Endodermal cell (in vitro differentiated cells): ENCODE results near the gene NOL9. TPM values are rescaled to one million over a fixed set of nuclear protein-coding genes. Genes with fewer than 3 reads are reported as not detected.

Experiments used
- DNase-seq: peaks from one replicate; pipeline ENCODE4 v3.0.0-alpha.2; 2017
- H3K27ac ChIP-seq: 2 replicates; pipeline ENCODE4 v1.5.1; 2013; ENCODE audit warnings: mild to moderate bottlenecking, low read depth, low read length, moderate library complexity
- H3K27me3 ChIP-seq: 2 replicates; pipeline ENCODE4 v1.6.1; 2013; ENCODE audit warnings: mild to moderate bottlenecking, low read length, moderate library complexity; ENCODE audit not compliant: insufficient read depth, control insufficient read depth, poor library complexity, severe bottlenecking
- H3K36me3 ChIP-seq: 2 replicates; pipeline ENCODE4 v1.7.0; 2013; ENCODE audit warnings: mild to moderate bottlenecking, low read length, moderate library complexity; ENCODE audit not compliant: control insufficient read depth, insufficient read depth
- H3K4me1 ChIP-seq: one replicate; pipeline ENCODE4 v1.7.0; 2013; ENCODE audit warnings: low read length; ENCODE audit not compliant: control insufficient read depth, insufficient read depth
- H3K4me3 ChIP-seq: 2 replicates; pipeline ENCODE4 v1.5.1; 2013; ENCODE audit warnings: mild to moderate bottlenecking, low read length, moderate library complexity
- H3K9ac ChIP-seq: 2 replicates; pipeline ENCODE4 v1.6.1; 2013; ENCODE audit warnings: mild to moderate bottlenecking, low read length, moderate library complexity; ENCODE audit not compliant: poor library complexity, severe bottlenecking; ENCODE audit errors: extremely low read depth
- H3K9me3 ChIP-seq: 2 replicates; pipeline ENCODE4 v1.6.1; 2013; ENCODE audit warnings: mild to moderate bottlenecking, low read length, moderate library complexity; ENCODE audit not compliant: control insufficient read depth
- H3K27ac Mint-ChIP-seq: 2 replicates; pipeline ENCODE4 v1.8.0; 2020; ENCODE audit warnings: mixed read lengths
- H3K27me3 Mint-ChIP-seq: 2 replicates; pipeline ENCODE4 v1.8.0; 2021; ENCODE audit warnings: mild to moderate bottlenecking, mixed read lengths; ENCODE audit not compliant: insufficient read depth
- H3K36me3 Mint-ChIP-seq: 2 replicates; pipeline ENCODE4 v1.8.0; 2020; ENCODE audit warnings: low read depth, mixed read lengths
- H3K4me1 Mint-ChIP-seq: 2 replicates; pipeline ENCODE4 v1.8.0; 2020; ENCODE audit warnings: mixed read lengths
- H3K4me3 Mint-ChIP-seq: 2 replicates; pipeline ENCODE4 v1.8.0; 2020; ENCODE audit warnings: mild to moderate bottlenecking, moderate library complexity, mixed read lengths
- H3K9me3 Mint-ChIP-seq: 2 replicates; pipeline ENCODE4 v1.8.0; 2020; ENCODE audit warnings: mild to moderate bottlenecking, mixed read lengths
- WGBS, 2 experiments: methylation state at CpG; one replicate each; pipeline versions ENCODE4 v1.1.5 to v1.1.7; 2013; ENCODE audit warnings: missing lambda C conversion rate in 2 of 2, mixed read lengths in 1 of 2; ENCODE audit not compliant: insufficient coverage in 1 of 2, insufficient read length in 1 of 2; 5-methylcytosine and 5-hydroxymethylcytosine counted together
- total RNA-seq, 2 donors: library from RNA; stranded (reverse); fragmentation: NEBNext Ultra II Directional in 1 of 2; extraction: Animal tissue kit (Norgen Biotek cat#: 25700) in 1 of 2; gene quantifications; 2 replicates in 1 of 2; 3 replicates in 1 of 2; pipeline ENCODE4 v1.2.1, GENCODE V29; 2021
- TF ChIP-seq, protein P1 (sequence below): fragments of 200-600 bp; sonication (generic); conservative IDR thresholded peaks from 2 replicates; pipeline ENCODE4 v1.5.0; 2021; ENCODE audit warnings: antibody characterized with exemption, mild to moderate bottlenecking

The NOL9 gene
- total RNA-seq, 2 donors from 2014 or later: 35.0 to 43.9 TPM

DNA sequence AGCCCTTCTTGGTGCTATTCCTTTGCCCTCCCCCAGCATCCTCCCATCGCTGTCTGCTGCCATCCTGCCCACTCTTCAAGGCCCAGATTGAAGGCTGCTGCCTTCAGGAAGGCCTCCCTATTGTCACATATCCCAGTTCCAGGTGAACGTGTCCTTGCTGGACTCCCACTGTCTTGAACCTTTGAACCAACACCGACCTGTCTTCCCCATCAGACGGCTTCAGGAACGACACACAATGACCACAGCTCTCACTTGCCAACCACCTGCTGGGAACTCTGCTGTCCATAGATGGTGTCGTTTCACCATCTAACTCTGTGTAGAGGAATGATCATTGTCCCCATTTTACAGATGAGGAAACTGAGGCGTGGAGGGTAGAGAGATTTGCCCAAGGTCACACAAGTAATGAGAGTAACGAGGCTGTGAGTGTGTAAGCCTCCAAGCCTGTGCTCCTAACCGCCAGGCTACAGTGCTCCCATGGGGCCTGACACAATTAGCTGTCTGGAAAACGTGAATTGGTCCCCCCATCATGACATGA, 53.0 kb downstream of the NOL9 start:
- peaks cover 2% of the 10 kb centered on the region for H3K4me1 ChIP-seq

DNA sequence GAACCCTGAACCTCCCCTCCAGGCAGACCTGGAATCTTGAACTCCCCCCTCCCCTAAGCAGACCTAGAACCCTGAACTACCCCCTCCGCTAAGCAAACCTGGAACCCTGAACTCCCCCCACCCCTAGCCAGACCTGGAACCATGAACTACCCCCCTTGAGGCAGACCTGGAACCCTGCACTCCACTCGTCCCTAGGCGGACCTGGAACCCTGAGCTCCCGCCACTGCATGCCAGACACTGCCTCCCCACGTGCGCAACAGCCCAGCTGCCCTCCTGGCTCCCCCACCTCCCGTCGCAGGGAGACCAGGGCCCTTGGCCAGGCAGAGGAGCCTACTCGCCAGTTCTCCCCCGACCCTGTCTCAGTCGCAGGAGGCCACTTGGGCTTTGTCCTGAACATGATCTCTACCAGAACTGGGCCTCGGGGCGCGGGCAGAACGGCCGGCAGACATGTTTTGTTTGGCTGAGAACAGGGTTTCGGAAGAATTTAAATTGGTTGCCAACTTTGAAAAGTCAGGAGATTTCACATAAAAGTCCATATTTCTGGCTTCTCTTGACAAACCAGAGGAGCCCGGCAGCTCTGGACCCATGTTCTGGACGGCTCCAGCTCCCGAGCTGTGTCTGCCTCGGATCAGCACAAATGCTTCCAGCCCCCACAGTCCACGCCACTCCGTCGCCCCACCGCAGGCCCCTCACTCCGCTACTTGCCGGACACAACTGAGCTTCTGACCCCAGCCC, 53.6 kb downstream of the NOL9 start:
- Mint-ChIP-seq H3K27ac (no peak overlapping the region), H3K9me3 (no peaks in the 10 kb centered on the region)

More for the DNA sequence above, 53.0 kb downstream of the NOL9 start:
- Histone ChIP-seq H3K27ac (no peak overlapping the region), H3K9me3 (no peaks in the 10 kb centered on the region), H3K9ac (no peak overlapping the region), H3K36me3 (no peaks in the 10 kb centered on the region), H3K4me3 (no peak overlapping the region), H3K27me3 (peaks cover 21% of the 10 kb centered on the region)
- TF ChIP-seq, protein P1, sequence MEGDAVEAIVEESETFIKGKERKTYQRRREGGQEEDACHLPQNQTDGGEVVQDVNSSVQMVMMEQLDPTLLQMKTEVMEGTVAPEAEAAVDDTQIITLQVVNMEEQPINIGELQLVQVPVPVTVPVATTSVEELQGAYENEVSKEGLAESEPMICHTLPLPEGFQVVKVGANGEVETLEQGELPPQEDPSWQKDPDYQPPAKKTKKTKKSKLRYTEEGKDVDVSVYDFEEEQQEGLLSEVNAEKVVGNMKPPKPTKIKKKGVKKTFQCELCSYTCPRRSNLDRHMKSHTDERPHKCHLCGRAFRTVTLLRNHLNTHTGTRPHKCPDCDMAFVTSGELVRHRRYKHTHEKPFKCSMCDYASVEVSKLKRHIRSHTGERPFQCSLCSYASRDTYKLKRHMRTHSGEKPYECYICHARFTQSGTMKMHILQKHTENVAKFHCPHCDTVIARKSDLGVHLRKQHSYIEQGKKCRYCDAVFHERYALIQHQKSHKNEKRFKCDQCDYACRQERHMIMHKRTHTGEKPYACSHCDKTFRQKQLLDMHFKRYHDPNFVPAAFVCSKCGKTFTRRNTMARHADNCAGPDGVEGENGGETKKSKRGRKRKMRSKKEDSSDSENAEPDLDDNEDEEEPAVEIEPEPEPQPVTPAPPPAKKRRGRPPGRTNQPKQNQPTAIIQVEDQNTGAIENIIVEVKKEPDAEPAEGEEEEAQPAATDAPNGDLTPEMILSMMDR: no peak
- no peak overlapping the region for H3K27ac Mint-ChIP-seq
- DNase-seq: no peak
- H3K27me3 Mint-ChIP-seq: peaks cover 33% of the 10 kb centered on the region
- H3K36me3 Mint-ChIP-seq: no peaks in the 10 kb centered on the region
- 89 to 93% methylated on average over 7 to 10 of the region's 10 CpGs for WGBS, 2 experiments
- H3K4me1 Mint-ChIP-seq: no peaks in the 10 kb centered on the region
- H3K9me3 Mint-ChIP-seq: no peaks in the 10 kb centered on the region
- H3K4me3 Mint-ChIP-seq: no peak overlapping the region

DNA sequence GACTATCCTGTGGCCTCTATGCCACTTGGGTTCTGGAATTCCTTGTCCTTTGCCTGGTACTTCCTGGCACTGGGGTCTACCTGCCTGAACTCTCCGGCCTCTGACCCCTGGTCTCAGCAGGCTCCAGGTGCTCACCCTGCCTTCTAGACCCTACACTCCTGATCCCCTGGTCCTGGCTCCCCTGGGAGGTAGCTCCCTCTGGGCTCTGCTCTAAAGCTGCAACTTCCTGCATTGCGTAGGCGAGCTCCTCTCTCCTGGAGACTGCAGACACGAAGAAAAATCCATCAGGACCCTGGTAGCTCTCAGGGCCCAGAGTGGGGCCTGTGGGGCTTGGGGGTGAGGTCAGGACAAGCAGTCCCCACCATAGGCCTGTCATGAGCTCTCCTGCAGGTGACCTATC, 55.0 kb downstream of the NOL9 start:
- H3K36me3 Mint-ChIP-seq: no peaks in the 10 kb centered on the region
- H3K9me3 ChIP-seq: no peaks in the 10 kb centered on the region
- peaks cover 29% of the 10 kb centered on the region for H3K27me3 ChIP-seq
- TF ChIP-seq, protein P1: no peak
- peaks cover 2% of the 10 kb centered on the region for H3K4me1 ChIP-seq
- 87 to 100% methylated on average over 1 to 4 of the region's 4 CpGs for WGBS, 2 experiments
- peaks cover 44% of the 10 kb centered on the region for H3K27me3 Mint-ChIP-seq
- H3K27ac ChIP-seq: peak overlapping the region; percentile 32
- DNase-seq: peak; percentile 44
- H3K4me3 ChIP-seq: no peak overlapping the region
- H3K36me3 ChIP-seq: no peaks in the 10 kb centered on the region
- H3K9ac ChIP-seq: no peak overlapping the region
- no peak overlapping the region for H3K27ac Mint-ChIP-seq
- H3K4me3 Mint-ChIP-seq: no peak overlapping the region
- H3K9me3 Mint-ChIP-seq: no peaks in the 10 kb centered on the region
- no peaks in the 10 kb centered on the region for H3K4me1 Mint-ChIP-seq

More for the DNA sequence above, 53.6 kb downstream of the NOL9 start:
- Mint-ChIP-seq H3K4me1 (no peaks in the 10 kb centered on the region), H3K4me3 (no peak overlapping the region), H3K27me3 (peaks cover 40% of the 10 kb centered on the region), H3K36me3 (no peaks in the 10 kb centered on the region)
- Histone ChIP-seq H3K4me3 (no peak overlapping the region), H3K4me1 (peaks cover 2% of the 10 kb centered on the region), H3K27me3 (peaks cover 27% of the 10 kb centered on the region), H3K27ac (no peak overlapping the region), H3K36me3 (no peaks in the 10 kb centered on the region), H3K9ac (no peak overlapping the region), H3K9me3 (no peaks in the 10 kb centered on the region)
- 91 to 96% methylated on average over 19 to 27 of the region's 27 CpGs for WGBS, 2 experiments
- TF ChIP-seq, protein P1: no peak
- peak; percentile 44 for DNase-seq
